ENCODE data around the gene TEX14. TPM values are rescaled to one million over a fixed set of nuclear protein-coding genes. Genes with fewer than 3 reads are reported as not detected.
"Not testable (repeated sequence)": the region's sequence is repeated elsewhere in the genome, so short reads cannot be mapped to it uniquely, and the experiment has no call there.

The TEX14 gene
- total RNA-seq, 1 donor from 2014 or later = not detected

DNA sequence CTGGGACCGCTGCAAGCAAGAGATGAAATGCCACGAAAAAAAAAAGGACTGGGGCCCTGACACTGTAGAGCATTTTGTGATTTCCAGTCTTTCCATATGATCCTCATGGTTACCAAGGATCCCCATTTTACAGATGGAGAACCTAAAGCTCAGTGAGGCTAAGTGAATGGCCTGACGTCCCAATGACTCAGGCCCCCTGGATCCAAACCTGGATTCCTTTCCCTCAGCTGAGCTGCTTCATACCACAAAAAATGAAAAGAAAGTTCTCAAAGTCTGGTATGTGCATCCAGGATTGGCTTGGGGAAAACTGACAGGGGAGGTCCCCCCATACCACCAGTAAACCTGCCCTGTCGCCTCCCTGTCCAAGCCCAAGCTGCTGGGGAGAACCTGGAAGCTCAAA is 80.5 kb downstream of the TEX14 start:
- DNase-seq (ENCODE audit: low spot score) = no peak

DNA sequence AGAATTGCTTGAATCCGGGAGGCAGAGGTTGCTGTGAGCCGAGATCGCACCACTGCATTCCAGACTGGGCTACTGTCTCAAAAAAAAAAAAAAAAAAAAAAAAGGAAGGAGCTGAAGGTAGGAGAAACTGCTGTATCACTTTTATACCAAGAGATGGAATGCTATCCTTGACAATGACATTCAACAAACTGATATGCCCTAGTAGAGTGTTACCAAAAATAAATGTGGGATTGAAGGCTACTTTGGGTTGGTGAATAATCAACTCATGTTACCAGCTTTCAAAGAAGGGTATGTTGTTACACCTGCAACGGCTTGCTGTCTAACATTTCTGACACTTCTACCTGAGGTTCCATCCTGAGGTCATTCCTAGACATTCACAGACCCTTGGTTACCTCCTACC is 84.9 kb downstream of the TEX14 start:
- no peak for DNase-seq (ENCODE audit: low spot score)

GRCh38 chr17:58605986-58606385 is 85.9 kb downstream of the TEX14 start:
- DNase-seq (ENCODE audit: low spot score) = no peak

DNA sequence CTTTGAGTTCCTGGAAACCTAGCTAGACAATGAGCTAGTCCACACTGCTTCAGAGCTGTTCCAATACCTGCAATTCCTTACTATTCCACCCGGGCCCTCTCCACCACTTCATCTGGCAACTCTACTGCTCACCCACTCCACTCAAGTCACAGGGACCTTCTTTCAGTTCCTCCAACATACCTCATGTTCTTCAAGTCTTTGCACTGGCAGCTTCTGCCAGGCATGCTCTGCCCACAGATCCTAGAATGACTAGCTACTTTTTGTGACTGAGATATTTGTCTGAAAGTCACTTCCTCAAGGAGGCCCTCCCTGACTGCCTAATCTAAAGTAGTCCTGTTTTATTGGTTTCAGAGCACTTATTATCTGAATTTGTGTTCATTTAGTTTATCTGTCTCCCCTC is 86.4 kb downstream of the TEX14 start:
- no peak for DNase-seq (ENCODE audit: low spot score)

GRCh38 chr17:58601976-58602375 is 89.9 kb downstream of the TEX14 start:
- no peak for DNase-seq (ENCODE audit: low spot score)

GRCh38 chr17:58597371-58597770 is 94.5 kb downstream of the TEX14 start:
- DNase-seq (ENCODE audit: low spot score) = no peak

- no peak for DNase-seq (ENCODE audit: low spot score)
Measured at GRCh38 chr17:58595194-58595792, 96.6 kb downstream of the TEX14 start.

DNA sequence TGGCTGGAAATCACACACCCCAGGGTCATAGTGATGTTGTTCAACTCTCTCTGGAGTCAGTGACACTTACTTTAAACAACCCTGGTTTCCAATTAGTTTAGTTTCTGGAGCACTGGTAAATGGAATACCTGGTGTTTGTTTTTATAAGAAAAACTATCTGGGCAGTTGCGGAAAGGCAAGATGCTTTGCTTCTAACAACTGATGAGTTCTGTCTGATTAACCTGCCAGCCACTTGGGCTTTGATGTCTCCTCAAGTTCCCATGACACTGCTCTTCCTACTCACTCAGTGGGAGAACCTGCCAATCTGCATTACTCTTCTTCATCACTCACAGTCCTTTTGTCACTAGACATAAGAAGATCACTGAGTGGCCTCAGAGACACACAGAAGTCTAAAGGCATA is 98.7 kb downstream of the TEX14 start:
- no peak for DNase-seq (ENCODE audit: low spot score)

DNA sequence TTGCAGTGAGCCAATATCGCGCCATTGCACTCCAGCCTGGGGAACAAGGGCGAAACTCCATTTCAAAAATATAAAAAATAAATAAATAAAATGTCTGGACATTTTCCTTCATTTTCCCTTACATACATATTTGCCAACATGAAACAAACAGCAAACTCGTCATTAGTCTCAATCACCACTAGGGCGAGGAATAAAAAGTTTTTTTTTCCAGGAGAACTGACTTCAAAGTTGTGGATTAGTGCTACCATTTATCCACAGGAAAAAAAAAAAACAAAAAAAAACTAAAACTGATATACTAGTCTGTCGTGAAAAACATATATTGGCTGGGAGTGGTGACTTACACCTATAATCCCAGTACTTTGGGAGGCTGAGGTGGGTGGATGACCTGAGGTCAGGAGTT is 100.4 kb downstream of the TEX14 start:
- no peak for DNase-seq (ENCODE audit: low spot score)

DNA sequence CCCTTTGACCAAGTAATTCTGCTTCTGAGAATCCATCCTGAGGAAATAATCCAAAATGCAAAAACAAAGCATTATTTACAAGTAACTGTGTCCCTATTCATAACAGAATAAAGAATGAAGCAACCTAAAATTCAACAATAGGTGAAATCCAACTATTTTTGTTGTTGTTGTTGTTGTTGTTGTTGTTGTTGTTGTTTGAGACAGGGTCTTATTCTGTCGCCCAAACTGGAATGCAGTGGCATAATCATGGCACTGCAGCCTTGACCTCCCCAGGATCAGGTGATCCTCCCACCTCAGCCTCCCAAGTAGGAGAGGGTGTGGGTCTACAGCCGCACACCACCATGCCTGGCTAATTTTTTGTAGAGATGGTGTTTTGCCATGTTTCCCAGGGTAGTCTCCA is 101.5 kb downstream of the TEX14 start:
- DNase-seq (ENCODE audit: low spot score) = no peak

DNA sequence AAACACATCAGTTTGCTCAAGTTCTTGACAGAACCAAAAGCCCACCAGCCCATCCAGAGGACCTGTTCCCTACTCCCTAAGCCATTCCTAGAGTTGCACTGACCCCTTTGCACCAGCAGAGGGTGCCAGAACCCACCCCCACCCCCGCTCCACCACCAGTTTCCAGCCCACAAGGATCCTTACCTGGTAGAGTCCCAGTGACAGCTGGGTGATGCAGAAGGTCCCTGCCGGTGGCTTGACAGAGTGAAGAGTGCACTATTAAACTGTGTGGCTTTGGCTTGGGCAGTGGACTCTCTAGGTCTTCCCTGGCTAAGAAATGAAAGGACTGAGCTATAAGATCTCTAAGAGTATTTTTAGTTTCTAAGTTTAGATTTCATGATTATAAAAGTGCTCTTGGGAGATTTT is 104.1 kb downstream of the TEX14 start:
- peak; percentile 42 for DNase-seq (ENCODE audit: low spot score)

- no peak for DNase-seq (ENCODE audit: low spot score)
Measured at GRCh38 chr17:58586009-58586644, 105.7 kb downstream of the TEX14 start.

GRCh38 chr17:58585554-58585953 is 106.3 kb downstream of the TEX14 start:
- DNase-seq (ENCODE audit: low spot score) = no peak

GRCh38 chr17:58583486-58583885 is 108.4 kb downstream of the TEX14 start:
- DNase-seq (ENCODE audit: low spot score) = no peak

- DNase-seq (ENCODE audit: low spot score) = not testable (repeated sequence)
Measured at GRCh38 chr17:58582718-58583117, 109.1 kb downstream of the TEX14 start.

DNA sequence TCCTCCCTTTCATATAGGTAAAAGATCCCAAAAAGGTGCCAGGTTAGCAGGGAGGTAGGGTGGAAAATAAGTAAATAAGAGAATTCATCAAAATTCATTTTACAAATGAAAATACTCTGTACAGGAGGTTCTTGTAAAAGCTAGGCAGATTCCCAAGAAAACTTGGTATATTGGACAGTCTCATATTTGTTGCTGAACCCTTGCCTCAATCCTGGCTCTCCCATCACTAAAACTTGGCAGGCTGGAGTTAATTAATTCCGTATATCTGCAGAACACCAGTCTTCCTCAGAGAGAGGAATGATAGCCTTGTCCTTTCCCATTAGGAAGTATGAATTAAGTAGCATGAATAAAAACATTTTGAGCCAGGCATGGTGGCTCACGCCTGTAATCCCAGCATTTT is 111.2 kb downstream of the TEX14 start:
- DNase-seq (ENCODE audit: low spot score) = no peak

- DNase-seq (ENCODE audit: low spot score) = no peak
Measured at GRCh38 chr17:58577696-58578095, 114.1 kb downstream of the TEX14 start.

GRCh38 chr17:58576679-58577367 is 115.0 kb downstream of the TEX14 start:
- no peak for DNase-seq (ENCODE audit: low spot score)

DNA sequence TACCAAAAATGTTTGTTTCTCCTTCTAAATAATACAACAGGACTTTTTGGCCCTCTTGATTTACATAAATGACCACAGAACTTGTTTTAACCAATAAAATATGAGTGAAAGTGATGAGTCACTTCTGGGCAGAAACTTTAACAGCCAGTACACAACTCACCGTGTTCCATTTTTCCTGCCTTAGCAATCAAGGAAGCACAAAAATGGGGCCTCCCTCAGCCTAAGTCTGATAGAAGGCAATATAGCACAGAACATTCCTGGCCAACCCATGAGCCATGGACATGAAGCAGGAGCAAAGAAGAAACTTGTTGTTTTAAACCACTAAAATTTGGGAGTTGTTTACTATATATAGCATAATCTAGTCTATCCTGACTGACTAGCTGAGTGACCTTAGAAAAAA is 116.3 kb downstream of the TEX14 start:
- DNase-seq (ENCODE audit: low spot score) = peak; percentile 21

DNA sequence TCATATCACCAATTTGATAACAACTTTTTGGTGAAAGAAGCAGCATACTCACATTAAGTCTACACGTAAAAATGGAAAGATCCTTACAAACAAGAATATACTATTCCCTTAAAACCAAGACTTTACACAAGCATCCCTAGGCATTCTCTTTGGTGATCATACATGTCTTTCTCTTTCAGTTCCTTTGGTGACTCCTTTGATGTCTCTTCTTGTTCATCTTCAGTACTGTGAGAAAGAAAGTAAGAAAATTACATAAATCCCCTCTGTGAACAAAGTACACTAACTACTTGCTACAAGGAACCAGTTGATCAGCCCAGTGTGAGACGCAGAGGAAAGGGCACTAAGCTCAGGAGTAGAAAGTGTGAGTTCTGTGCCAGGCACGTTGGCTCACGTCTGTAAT is 117.8 kb downstream of the TEX14 start:
- DNase-seq (ENCODE audit: low spot score) = no peak

- no peak for DNase-seq (ENCODE audit: low spot score)
Measured at GRCh38 chr17:58572846-58573245, 119.0 kb downstream of the TEX14 start.

GRCh38 chr17:58570758-58571157 is 121.1 kb downstream of the TEX14 start:
- DNase-seq (ENCODE audit: low spot score) = no peak

DNA sequence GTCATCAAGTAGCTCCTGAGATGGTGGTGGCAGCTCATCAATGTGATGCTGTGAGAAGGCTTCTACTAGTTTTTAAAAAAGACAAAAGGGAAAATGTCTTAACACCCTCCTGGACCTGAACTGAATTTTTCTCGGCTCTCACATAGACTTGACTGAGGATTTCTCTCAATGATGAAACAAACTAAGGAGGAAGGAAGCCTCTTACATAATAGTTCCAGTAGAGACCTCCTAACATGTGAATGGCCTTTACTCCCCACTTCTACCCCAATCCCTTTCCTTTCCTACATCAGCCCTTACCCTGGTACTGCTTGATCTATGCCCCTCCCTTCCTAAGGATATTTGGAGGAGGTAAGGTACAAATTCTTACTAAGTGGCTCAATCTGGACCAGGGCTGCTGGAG is 122.6 kb downstream of the TEX14 start:
- no peak for DNase-seq (ENCODE audit: low spot score)
